Gastroesophageal sphincter (tissue), 3 donors: ENCODE results near the gene TBL1XR1.

Experiments
- CTCF ChIP-seq, 4 experiments: fragments of 200-600 bp in 2 of 4; fragments of 450-650 bp in 2 of 4; sonication (generic) in 1 of 4; IDR thresholded peaks; one replicate each; pipeline ENCODE4 v1.5.1; 2017 to 2019; ENCODE audit warnings: antibody characterized with exemption in 4 of 4, mild to moderate bottlenecking in 2 of 4, moderate library complexity in 2 of 4
- EP300 ChIP-seq: sonication (generic); formaldehyde crosslinking; IDR thresholded peaks from one replicate; pipeline ENCODE4 v1.6.1; 2017; ENCODE audit warnings: antibody characterized with exemption, mild to moderate bottlenecking
- POLR2A ChIP-seq, 2 donors: fragments of 450-650 bp; IDR thresholded peaks; one replicate each; pipeline ENCODE4 v1.6.1; 2017; ENCODE audit warnings: antibody characterized with exemption in 2 of 2, mild to moderate bottlenecking in 2 of 2, moderate library complexity in 1 of 2
- POLR2AphosphoS5 ChIP-seq: sonication (generic); formaldehyde crosslinking; IDR thresholded peaks from one replicate; pipeline ENCODE4 v1.6.1; 2017; ENCODE audit warnings: antibody characterized with exemption

GRCh38 chr3:177045767-177046166, 151.5 kb downstream of the TBL1XR1 start:
- TF ChIP-seq CTCF (IDR thresholded peaks at IDR 0.05) (no peak), POLR2A (IDR thresholded peaks at IDR 0.05) (no peak), POLR2AphosphoS5 (no peak), EP300 (no peak)
